NK-92 (cell line): ENCODE data around the gene MYH15.

Source experiments
- DNase-seq: peaks from one replicate; lab custom pipeline; 2025; ENCODE audit not compliant: unreplicated experiment; lab: John Stamatoyannopoulos, UW

The MYH15 gene

DNA sequence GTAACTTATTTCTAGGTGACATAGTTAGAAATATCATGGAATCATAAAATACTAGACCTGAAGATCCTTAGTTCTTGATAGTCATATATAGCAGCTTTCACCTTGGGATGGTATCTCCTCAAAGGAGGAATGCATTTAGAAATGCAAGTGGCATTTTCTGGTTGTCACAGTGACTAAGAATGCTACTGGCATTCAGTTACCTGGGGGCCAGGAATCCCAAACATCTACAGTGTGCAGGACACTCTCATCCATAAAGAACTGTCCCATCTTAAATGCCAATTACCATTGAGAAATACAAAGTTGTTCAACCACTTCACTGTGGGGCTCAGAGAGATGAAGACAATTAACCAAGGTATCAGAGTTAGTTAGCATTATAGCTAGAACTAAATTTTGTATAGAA, 36.7 kb downstream of the MYH15 start:
- DNase-seq, result no peak

DNA sequence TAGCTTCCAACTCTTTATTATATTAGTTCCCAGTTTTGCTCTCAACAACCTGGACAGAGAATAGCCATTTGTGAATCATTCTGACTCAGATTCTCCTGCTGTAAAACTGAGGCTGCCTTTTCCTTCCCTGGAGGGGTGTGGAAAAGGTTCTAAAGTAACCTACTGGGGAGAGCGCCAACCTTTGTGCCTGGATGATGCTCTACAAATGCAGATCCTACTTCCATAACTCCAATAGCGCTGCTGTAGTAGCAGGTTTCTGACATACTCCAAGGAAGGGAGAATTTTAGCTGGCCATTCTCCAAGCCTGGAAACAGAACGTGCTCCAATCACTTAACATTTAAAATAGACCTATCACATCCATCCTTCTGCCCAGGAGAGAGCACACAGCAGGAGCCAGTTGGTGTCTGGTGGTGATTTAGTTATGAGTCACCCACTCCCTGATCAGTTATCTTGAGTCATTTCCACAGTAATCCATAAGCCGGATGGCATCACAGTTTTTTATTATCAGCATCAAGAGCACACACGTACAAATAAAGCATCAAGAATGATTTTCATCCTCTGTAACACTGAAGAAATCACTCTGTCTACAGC, 38.3 kb downstream of the MYH15 start:
- no peak for DNase-seq

DNA sequence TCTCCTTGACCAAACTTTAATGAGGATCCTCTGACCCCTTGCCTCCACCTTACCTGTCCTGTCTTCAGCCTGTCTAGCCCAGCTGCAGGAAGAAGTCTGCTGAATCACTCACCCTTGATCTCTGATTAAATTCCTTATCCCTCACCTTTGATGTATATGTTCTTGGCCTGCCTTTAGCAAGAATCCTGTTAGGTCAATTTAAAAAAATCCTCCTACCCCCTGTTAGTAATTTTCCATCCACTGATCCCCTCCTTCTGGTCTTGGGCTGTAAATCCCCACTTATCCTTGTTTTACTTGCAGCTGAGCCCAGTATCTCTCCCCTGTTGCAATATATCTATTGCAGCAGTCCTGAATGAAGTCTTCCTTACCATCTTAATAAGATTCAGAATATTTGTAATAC, 39.0 kb downstream of the MYH15 start:
- DNase-seq, result no peak

DNA sequence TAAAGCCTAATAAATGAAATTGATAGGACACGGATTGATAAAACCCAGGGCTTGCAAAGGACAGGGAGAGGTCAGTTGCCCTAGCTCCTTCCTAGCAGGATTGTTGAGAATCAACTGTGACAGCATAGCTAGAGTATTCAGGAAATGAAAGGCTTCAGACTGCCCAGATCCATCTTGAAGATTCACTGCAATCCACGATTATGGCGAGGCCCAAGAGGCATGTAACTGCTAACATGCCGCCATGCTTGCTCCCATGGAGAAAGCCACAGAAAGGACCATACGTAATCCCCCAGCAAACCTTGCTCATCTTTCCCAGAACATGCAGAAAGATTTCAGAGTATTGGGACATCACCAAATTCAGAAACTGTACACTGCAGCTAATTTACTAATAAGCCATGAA, 41.3 kb downstream of the MYH15 start:
- DNase-seq, result no peak

DNA sequence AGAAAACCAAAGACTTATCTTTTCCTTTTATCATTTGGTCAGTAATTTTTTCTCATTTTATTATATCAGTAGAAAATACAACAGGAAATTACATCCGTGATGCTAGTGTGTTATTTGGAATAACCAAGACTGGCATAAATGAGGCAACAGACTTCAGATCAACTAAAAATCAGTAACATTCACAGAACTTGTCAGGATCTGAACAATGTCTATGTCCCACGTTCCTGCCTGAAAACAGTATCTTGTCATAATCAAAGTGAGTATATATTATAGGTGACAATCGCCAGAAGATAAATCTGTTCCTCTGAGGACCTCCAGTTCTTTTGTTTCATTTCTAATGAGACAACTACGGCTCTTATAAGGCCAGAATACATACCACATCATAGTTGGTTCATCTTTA, 41.8 kb downstream of the MYH15 start:
- no peak for DNase-seq

DNA sequence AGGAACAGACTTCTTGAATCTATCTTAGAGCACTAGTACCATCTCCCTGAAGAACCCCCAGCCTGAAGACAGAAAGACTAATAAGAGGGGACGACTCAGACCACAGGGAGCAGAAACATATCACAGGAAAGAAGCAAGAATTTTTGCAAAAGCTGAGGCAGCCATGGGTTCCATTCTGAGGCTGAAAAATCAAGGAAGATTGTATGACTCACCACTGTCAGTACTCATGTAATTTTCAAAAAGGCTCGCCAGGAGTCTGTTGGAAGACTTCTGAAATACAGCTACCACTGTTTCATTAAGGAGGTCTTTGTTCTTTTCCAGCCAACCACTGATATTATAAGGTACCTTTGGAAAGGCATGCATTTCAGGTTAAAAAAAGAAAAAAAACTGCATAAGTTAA, 47.5 kb downstream of the MYH15 start:
- no peak for DNase-seq

DNA sequence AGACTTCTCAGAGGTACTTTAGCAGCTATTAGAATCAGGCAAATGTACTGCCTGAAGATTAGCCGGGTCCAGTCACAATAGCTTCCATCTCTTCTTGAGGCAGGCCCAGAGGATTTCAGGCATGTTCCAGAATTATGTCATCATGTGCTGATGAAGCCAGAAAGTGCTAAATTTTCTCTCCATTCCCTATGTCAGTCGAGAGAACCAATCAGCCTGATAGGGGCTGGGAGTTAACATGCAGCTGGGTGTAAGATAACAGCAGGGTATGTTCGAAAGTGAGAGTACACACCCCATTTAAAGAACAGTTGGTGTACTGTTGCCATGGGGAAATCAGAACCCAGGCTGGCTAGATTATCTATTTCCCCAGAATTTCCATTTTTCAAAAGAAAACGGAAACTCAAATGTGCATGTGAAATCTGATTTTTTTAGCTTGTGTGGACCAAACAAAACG, 48.7 kb downstream of the MYH15 start:
- DNase-seq, result no peak

DNA sequence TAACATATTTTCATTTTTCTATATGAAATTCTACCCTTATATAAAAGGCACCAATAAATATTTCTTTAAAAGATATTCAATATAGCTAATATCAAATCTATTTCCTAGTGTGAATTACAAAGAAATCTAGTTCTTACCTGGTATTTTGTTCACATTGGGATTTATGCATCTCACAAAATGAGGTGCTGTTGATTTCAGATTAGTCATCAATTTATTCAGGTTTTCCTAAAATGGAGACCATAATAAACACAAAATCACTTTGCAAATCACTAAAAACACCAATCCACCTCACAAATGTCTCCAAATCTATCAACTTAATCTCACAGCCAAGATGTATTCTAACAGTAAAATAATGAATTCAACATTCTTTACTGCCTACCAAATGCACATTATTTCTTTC, 51.2 kb downstream of the MYH15 start:
- no peak for DNase-seq

DNA sequence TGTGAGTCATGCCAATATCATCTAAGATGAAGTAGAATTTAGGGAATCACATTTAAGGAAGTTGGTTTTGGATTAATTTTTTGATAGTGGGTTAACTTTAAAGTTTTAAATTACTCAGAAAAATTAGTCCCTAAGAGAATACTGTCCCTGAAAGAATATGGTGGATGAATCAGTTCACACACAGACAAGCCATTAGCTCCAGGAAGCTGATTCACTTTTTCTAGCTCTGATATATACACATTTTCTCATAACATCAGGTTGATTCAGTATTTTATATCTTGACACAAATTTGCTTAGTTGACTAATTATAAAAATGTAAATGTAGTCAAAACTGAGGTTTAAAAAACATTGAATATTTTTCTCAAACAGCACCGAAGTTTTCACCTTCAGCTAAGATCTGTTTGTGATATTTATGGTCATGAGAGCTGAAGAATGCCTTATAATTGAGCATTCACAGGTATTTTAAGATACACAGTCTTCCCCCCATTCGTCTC, 55.1 kb downstream of the MYH15 start:
- no peak for DNase-seq

DNA sequence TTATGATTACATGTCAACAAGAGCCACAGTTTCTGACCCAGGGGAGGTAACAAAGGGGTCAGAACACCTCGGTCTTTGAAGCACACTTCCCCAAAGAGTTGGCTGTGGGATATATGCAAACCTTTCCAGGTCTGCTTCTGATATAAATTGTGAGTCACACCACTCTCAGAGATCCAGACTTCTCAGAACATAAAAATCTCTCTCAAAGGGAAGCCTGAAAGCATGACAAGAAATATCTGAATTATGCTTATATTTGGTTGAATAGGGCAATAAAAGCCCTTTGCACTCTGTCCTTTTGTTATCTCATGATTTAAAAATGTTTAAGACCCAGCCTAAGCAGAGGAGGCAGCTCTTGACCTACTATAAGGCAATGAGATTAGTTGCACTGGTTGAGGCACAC, 56.8 kb downstream of the MYH15 start:
- DNase-seq, result no peak

DNA sequence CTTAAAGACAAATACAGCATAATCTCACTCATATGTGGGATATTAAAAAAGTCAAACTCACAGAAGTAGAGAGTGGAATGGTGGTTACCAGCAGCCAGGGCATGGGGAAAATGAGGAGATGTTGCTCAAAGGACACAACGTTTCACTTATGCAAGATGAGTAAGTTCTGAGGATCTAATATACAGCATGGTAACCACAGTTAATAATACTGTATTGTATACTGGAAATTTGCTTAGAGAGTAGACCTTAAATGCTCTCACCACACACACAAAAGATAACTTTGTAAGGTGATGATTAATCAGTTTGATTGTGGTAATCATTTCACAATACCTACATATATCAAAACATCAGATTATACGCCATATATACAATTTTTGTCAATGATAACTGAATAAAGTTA, 60.0 kb downstream of the MYH15 start:
- DNase-seq, result no peak

DNA sequence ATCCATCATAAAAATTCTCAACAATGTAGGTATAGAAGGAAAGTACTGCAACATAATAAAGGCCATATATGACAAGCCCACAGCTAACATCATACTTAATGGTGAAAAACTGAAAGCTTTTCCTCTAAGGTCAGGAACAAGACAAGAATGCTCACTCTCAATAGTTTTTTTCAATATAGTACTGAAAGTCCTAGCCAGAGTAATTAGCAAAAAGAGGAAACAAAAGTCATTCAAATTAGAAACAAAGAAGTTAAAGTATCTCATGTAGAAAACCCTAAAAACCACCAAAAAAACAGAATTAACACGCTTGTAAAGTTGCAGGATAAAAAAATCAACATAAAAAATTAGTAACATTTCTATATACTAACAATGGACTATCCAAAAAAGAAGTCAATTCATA, 61.8 kb downstream of the MYH15 start:
- no peak for DNase-seq

DNA sequence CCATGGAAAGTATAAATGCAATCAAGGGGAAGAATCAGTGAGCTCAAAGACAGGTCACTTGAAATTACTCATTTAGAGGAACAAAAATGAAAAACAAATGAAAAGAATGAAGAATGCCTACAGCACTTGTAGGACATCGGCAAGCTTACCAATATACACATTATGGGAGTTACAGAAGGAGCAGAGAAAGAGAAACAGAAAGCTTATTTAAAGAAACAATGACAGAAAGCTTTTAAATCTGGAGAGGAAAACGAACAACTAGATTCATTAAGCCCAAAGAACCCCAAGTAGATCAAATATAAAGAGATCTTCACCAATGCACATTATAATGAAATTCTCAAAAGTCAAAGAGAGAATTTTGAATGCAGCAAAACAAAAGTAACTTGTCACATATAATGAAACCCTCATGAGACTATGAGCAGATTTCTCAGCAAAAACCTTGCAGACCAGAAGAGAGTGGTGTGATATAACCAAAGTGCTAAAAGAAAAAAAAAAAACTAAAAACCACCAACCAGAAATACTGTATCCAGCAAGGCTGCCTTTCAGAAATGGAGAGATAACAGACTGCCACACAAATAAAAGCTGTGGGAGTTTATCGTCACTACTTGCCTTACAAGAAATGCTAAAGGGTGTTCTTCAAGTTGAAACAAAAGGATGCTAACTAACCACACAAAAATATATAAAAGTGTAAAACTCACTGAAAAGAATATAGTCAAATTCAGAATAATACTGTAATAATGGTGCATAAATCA, 63.1 kb downstream of the MYH15 start:
- no peak for DNase-seq

DNA sequence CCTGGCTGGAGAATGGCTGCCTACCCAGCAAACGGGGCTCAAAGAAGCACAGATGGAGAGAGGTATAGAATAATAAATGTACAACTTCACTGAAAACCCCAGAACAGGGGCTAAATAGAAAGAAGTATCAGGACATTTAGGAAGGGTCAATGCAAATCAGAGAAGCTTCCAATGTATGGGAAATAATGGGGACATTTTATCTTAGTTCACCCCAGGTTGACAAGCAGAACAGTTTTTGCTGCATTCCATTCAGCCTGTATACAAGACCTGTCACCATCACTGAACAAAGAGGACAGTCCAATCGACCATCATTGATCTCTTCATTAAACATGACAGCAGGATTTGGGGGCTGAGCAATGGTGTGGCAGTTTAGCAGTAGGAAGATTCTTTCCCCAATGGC, 68.1 kb downstream of the MYH15 start:
- DNase-seq, result no peak

DNA sequence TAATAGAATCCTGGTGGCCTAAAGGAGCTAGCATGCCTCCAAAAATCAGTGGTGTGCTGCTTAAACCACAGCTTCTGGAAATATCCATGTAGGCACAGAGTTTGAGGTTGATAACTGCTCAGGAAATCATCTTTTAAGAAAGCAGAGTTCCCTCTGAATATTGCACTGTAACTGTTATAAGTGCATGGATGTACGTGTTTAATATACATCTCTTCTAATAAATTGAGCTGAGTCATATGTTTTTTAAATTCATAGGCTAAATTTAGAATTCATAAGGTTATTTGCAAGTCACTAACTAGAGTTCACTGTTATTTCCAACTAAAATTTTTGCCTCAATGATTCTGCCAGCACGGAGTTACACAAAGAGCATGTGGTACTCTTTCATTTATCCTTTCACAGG, 68.9 kb downstream of the MYH15 start:
- no peak for DNase-seq

DNA sequence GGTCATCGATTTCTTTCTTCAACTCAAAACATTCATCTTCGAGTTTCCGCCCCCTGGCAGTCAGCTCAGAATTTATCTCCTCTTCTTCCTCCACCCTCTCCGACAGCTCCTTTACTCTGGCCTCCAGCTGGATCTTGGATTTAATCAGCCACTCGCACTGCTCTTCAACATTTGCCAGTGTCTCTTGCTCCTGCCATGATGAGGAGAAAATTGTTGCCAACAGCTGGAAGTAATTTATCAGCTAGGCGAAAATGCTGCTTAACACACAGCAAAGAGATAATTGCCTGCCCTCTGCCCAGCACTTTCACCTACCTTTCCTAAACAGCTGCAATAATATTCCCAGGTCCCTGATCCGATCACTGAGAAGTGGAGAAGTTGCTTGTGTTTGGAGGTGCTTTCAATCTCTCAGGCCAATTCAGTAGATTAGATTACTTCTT, 69.3 kb downstream of the MYH15 start:
- no peak for DNase-seq

DNA sequence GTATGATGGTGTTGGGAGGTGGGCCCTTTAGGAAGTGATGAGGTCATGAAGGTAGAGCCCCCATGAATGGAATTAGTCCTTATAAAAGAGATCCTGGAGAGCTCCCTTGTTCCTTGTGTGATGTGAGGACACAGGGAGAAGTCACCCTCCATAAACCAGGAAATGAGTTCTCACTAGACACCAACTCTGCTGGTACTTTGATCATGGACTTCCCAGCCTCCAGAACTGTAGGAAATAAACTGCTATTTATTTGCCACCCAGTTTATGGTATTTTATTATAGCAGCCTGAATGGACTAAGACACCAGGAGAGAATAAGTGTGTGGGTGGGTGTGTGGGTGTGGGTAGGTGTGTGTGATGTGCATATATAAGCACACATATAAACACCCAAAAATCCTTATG, 71.9 kb downstream of the MYH15 start:
- no peak for DNase-seq

DNA sequence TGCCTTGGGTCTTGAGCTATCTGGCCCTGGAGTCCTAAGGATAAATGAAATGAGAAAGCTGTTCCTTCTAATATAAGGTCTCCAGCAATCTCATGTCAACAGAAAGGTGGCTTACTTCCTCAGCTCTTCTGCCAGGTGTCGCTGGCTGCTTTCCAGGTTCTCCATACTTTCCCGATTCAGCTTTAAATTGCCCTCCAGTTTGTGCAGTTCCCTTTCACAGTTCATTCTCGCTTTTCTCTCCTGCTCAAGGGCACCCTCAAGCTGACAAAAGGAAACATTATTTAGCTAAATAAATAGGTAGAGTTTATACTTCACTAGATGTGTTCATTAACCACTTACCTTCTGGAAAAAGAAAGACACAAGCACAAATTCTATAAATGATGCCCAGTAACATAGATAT, 73.0 kb downstream of the MYH15 start:
- no peak for DNase-seq

DNA sequence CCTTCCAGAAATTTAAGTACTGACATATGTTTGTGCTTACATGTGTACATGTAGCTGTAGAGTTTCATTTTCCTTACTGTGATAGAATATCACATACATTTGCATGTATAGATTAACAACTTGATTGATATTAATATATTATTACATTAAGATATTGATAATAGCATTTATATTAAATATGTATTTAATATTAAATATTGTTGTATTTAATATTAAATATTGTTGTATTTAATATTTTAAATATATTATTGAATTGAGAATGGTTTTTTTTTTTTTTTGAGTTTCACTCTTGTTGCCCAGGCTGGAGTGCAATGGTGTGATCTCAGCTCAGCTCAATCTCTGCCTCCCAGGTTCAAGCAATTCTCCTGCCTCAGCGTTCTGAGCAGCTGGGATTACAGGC, 76.5 kb downstream of the MYH15 start:
- DNase-seq, result no peak

DNA sequence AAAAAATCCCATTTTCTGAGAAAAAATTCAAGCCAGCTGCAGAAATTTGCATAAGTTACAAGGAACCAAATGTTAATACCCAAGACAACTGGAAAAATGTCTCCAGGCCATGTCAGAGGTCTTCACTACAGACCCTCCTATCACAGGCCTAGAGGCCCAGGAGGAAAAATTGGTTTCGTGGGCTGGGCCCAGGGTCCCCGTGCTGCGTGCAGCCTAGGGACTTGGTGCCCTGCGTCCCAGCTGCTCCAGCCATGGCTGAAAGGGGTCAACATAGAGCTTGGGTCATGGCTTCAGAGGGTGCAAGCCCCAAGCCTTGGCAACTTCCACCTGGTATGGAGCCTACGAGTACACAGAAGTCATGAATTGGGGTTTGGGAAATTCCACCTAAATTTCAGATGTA, 78.0 kb downstream of the MYH15 start:
- DNase-seq, result no peak

DNA sequence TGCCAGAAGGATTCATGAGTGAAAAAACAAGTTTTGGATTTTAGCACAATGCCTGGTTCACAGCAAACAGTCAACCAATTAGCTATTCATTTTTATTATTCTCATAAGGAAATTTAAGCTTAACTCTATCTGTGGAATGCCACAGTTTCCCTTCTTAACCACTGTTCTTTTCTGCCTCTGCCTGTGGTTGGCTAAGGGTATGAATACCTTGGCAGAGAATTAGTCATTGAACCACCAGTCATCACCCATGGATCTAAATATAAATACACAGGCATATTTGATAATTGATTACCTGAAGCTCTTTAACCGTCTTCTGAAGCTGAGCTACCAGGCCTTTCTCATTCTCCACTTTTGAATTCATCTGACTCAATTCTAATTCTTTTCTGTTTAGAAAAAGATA, 79.9 kb downstream of the MYH15 start:
- no peak for DNase-seq

DNA sequence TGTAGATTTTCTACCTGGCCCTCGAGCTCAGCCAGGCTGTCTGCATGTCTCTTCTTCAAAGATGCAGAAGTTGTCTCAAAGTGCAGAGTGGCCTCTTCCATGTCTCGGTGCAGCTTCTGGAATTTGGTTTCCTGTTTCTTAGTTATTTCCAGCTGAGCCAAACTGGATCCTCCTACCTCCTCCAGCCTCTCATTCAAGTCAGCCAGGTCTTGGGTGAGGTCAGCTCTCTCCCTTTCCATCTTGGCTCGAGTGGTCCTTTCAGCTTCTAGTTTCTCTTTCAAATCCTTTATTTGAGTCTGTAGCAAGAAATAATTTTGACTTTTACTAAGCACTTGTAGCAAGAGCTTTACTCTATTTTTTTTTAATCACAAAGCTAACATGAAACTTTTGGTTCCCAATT, 81.8 kb downstream of the MYH15 start:
- no peak for DNase-seq

DNA sequence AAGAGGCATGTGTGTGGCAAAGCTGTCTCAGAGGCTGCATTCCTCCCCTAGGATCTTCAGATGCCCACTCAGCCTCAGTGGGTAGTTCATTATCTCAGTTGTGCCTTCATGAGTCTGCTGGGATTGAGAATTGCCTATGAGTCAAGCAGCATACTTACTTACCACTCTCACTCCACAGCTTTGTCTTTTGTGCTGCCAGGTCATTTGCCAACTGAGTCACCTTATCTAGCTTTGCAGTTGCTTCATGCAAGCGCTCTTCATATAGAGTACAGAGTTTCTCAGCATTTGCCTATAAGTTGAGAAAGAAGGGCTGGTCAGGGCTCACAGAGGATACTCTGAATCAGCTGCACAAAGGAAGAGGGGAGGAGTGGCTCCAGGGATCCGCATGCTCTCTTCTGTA, 89.5 kb downstream of the MYH15 start:
- no peak for DNase-seq
